H1 (cell line): Measurements from ENCODE around the gene FAM83B.

Experiments used
- EGR1 ChIP-seq: IDR thresholded peaks from 2 replicates; pipeline ENCODE4 v1.6.1; 2011; ENCODE audit warnings: low read depth, low read length, borderline replicate concordance
- HDAC6 ChIP-seq: IDR thresholded peaks from one replicate; pipeline ENCODE4 v1.7.1; 2012; ENCODE audit warnings: low read depth, mild to moderate bottlenecking, inconsistent platforms, low read length, moderate library complexity
- JUND ChIP-seq: IDR thresholded peaks from 2 replicates; pipeline ENCODE4 v1.6.1; 2011; ENCODE audit warnings: mild to moderate bottlenecking, improper control_type of control experiment, low read length
- MAFK ChIP-seq: IDR thresholded peaks from 2 replicates; pipeline ENCODE4 v1.6.1; 2012; ENCODE audit warnings: low read depth, mild to moderate bottlenecking, improper control_type of control experiment, low read length
- POLR2A ChIP-seq, 2 experiments: IDR thresholded peaks; 1 replicate in 1 of 2; 2 replicates in 1 of 2; pipeline ENCODE4 v1.6.1; 2011; ENCODE audit warnings: low read depth in 2 of 2, low read length in 2 of 2, mild to moderate bottlenecking in 2 of 2; ENCODE audit errors: control extremely low read depth in 1 of 2
- POLR2AphosphoS5 ChIP-seq: IDR thresholded peaks from 2 replicates; pipeline ENCODE4 v1.6.1; 2011; ENCODE audit warnings: low read depth, low read length
- RAD21 ChIP-seq, 2 experiments: IDR thresholded peaks in 1 of 2; conservative IDR thresholded peaks in 1 of 2; 2 replicates each; pipeline ENCODE4 v1.6.1; 2011; ENCODE audit warnings: low read depth in 2 of 2, low read length in 2 of 2, improper control_type of control experiment in 1 of 2, inconsistent platforms in 1 of 2, mild to moderate bottlenecking in 1 of 2, moderate library complexity in 1 of 2
- SIN3A ChIP-seq, 2 experiments: IDR thresholded peaks in 1 of 2; conservative IDR thresholded peaks in 1 of 2; 2 replicates each; pipeline ENCODE4 v1.6.1; 2011 to 2012; ENCODE audit warnings: low read length in 2 of 2, improper control_type of control experiment in 1 of 2, low read depth in 1 of 2, mild to moderate bottlenecking in 1 of 2
- YY1 ChIP-seq: IDR thresholded peaks from 2 replicates; pipeline ENCODE4 v1.6.1; 2011; ENCODE audit warnings: low read depth, mild to moderate bottlenecking, low read length
- TF ChIP-seq, protein P1 (sequence below), 3 experiments: IDR thresholded peaks; 1 replicate in 2 of 3; 2 replicates in 1 of 3; pipeline versions ENCODE4 v1.5.1 to v1.6.1; 2011; ENCODE audit warnings: low read length in 3 of 3, mild to moderate bottlenecking in 3 of 3, inconsistent platforms in 2 of 3, low read depth in 1 of 3, moderate library complexity in 1 of 3; ENCODE audit not compliant: insufficient read depth in 1 of 3; ENCODE audit errors: control extremely low read depth in 1 of 3
- TF ChIP-seq, protein P2 (sequence below): IDR thresholded peaks from 2 replicates; pipeline ENCODE4 v1.6.1; 2012; ENCODE audit warnings: inconsistent platforms

DNA sequence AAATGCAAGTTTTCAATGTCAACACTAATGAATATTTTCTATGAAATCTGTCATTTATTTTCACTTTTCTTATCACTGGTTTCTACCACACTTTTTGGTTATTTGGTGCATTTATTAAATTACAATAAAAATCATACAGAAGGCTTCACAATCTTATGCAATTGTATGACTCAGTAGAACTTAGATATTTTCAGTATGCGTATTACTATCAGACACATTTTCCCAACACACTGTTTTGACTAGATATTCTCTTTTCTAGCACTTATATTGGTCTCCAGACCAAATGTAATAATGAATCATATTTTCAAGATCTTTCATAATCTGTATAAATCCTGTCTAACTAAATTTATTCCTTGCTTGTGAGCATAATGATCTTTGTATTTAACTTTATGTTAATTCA is 74.1 kb downstream of the FAM83B start:
- TF ChIP-seq SIN3A (conservative IDR thresholded peaks at IDR 0.05 in 1 of 2, IDR thresholded peaks at IDR 0.05 in 1 of 2; ENCODE audit: low read depth in 1 of 2, low read length in 2 of 2) = no peak
- TF ChIP-seq YY1 = no peak
- no peak for TF ChIP-seq POLR2A (IDR thresholded peaks at IDR 0.05; ENCODE audit: control extremely low read depth in 1 of 2, low read depth in 2 of 2, low read length in 2 of 2)
- TF ChIP-seq, protein P1, sequence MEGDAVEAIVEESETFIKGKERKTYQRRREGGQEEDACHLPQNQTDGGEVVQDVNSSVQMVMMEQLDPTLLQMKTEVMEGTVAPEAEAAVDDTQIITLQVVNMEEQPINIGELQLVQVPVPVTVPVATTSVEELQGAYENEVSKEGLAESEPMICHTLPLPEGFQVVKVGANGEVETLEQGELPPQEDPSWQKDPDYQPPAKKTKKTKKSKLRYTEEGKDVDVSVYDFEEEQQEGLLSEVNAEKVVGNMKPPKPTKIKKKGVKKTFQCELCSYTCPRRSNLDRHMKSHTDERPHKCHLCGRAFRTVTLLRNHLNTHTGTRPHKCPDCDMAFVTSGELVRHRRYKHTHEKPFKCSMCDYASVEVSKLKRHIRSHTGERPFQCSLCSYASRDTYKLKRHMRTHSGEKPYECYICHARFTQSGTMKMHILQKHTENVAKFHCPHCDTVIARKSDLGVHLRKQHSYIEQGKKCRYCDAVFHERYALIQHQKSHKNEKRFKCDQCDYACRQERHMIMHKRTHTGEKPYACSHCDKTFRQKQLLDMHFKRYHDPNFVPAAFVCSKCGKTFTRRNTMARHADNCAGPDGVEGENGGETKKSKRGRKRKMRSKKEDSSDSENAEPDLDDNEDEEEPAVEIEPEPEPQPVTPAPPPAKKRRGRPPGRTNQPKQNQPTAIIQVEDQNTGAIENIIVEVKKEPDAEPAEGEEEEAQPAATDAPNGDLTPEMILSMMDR (IDR thresholded peaks at IDR 0.05; ENCODE audit: control extremely low read depth in 1 of 3, insufficient read depth in 1 of 3, low read depth in 1 of 3, low read length in 3 of 3) = no peak
- no peak for TF ChIP-seq JUND
- TF ChIP-seq POLR2AphosphoS5 = no peak
- TF ChIP-seq, protein P2, sequence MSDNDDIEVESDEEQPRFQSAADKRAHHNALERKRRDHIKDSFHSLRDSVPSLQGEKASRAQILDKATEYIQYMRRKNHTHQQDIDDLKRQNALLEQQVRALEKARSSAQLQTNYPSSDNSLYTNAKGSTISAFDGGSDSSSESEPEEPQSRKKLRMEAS = no peak
- no peak for TF ChIP-seq MAFK
- no peak for TF ChIP-seq HDAC6
- no peak for TF ChIP-seq RAD21 (IDR thresholded peaks at IDR 0.05 in 1 of 2, conservative IDR thresholded peaks at IDR 0.05 in 1 of 2; ENCODE audit: low read depth in 2 of 2, low read length in 2 of 2)
- TF ChIP-seq EGR1 = no peak
